Transverse colon (tissue), 4 donors: Measurements from ENCODE around the gene PRKCE. TPM values are rescaled to one million over a fixed set of nuclear protein-coding genes. Genes with fewer than 3 reads are reported as not detected.

Experiments
- DNase-seq: peaks from one replicate; pipeline ENCODE4 v3.0.0-alpha.2; 2019
- H3K27ac ChIP-seq, 4 donors: fragments of 200-600 bp; sonication (generic); 2 replicates each; pipeline ENCODE4 v1.5.1; 2016 to 2018; ENCODE audit warnings: inconsistent platforms in 4 of 4
- H3K27me3 ChIP-seq: fragments of 200-600 bp; sonication (generic); 2 replicates; pipeline ENCODE4 v1.5.1; 2017; ENCODE audit warnings: inconsistent platforms
- H3K36me3 ChIP-seq, 4 donors: fragments of 200-600 bp; sonication (generic); 2 replicates each; pipeline ENCODE4 v1.5.1; 2017 to 2019; ENCODE audit warnings: inconsistent platforms in 4 of 4
- H3K4me1 ChIP-seq, 4 donors: fragments of 200-600 bp; sonication (generic); 2 replicates each; pipeline ENCODE4 v1.5.1; 2017 to 2020; ENCODE audit warnings: inconsistent platforms in 4 of 4
- H3K4me3 ChIP-seq, 4 donors: fragments of 200-600 bp; sonication (generic); 1 replicate in 1 of 4; 2 replicates in 3 of 4; pipeline versions ENCODE4 v1.5.1 to v1.6.1; 2017 to 2019; ENCODE audit warnings: inconsistent platforms in 4 of 4
- H3K9me3 ChIP-seq, 2 donors: fragments of 200-600 bp; sonication (generic); 2 replicates each; pipeline ENCODE4 v1.5.1; 2017 to 2019; ENCODE audit warnings: inconsistent platforms in 2 of 2
- EP300 ChIP-seq: sonication (generic); formaldehyde crosslinking; IDR thresholded peaks from one replicate; pipeline ENCODE4 v1.6.1; 2017; ENCODE audit warnings: antibody characterized with exemption, low read depth
- POLR2A ChIP-seq: fragments of 450-650 bp; IDR thresholded peaks from one replicate; pipeline ENCODE4 v1.6.1; 2016; ENCODE audit warnings: antibody characterized with exemption, mild to moderate bottlenecking, moderate library complexity
- POLR2AphosphoS5 ChIP-seq, 3 donors: sonication (generic); formaldehyde crosslinking; IDR thresholded peaks; one replicate each; pipeline ENCODE4 v1.6.1; 2016; ENCODE audit warnings: antibody characterized with exemption in 3 of 3
- WGBS, 2 donors: methylation state at CpG; one replicate each; pipeline ENCODE4 v1.1.5; 2018; ENCODE audit warnings: low coverage in 1 of 2; 5-methylcytosine and 5-hydroxymethylcytosine counted together
- in situ Hi-C, 4 donors: fragments of 200-750 bp; cut with MboI; loops; one replicate each; pipeline versions ENCODE4 v1.15.0 to v1.15.1; 2017; ENCODE audit warnings: low sequenced_read_pairs in 3 of 4, low pct_ligation_motif_present in 1 of 4, low pct_unique_long_range_greater_than_20kb in 1 of 4
- intact Hi-C: fragments of 100-400 bp; cut with DNase I; formaldehyde crosslinking; loops from one replicate; pipeline ENCODE4 v1.15.1; 2023; ENCODE audit warnings: low total_unique reads
- total RNA-seq, 4 donors: library from RNA; depleted of rRNA; stranded (reverse); fragments of >200 nt; gene quantifications; one replicate each; pipeline ENCODE4 v1.1.0, GENCODE V29; 2016
- TF ChIP-seq, protein P1 (sequence below), 5 experiments: fragments of 200-600 bp in 3 of 5; fragments of 450-650 bp in 2 of 5; sonication (generic) in 3 of 5; IDR thresholded peaks; 1 replicate in 2 of 5; 2 replicates in 3 of 5; pipeline ENCODE4 v1.5.1; 2016 to 2017; ENCODE audit warnings: antibody characterized with exemption in 5 of 5, inconsistent platforms in 3 of 5, mild to moderate bottlenecking in 2 of 5, moderate library complexity in 1 of 5

PRKCE gene
- total RNA-seq, 4 donors from 2014 or later, result 8.6 to 20.6 (median 11.3) TPM

GRCh38 chr2:46146866-46147502 lies 495.5 kb downstream of the PRKCE start:
- TF ChIP-seq, protein P1, sequence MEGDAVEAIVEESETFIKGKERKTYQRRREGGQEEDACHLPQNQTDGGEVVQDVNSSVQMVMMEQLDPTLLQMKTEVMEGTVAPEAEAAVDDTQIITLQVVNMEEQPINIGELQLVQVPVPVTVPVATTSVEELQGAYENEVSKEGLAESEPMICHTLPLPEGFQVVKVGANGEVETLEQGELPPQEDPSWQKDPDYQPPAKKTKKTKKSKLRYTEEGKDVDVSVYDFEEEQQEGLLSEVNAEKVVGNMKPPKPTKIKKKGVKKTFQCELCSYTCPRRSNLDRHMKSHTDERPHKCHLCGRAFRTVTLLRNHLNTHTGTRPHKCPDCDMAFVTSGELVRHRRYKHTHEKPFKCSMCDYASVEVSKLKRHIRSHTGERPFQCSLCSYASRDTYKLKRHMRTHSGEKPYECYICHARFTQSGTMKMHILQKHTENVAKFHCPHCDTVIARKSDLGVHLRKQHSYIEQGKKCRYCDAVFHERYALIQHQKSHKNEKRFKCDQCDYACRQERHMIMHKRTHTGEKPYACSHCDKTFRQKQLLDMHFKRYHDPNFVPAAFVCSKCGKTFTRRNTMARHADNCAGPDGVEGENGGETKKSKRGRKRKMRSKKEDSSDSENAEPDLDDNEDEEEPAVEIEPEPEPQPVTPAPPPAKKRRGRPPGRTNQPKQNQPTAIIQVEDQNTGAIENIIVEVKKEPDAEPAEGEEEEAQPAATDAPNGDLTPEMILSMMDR (IDR thresholded peaks at IDR 0.05), result no peak
- TF ChIP-seq POLR2AphosphoS5 (IDR thresholded peaks at IDR 0.05), result no peak
- no peak for TF ChIP-seq EP300
- no peak for TF ChIP-seq POLR2A
- H3K27me3 ChIP-seq, result no peaks in the 10 kb centered on the region
- H3K4me3 ChIP-seq, result no peak overlapping the region
- in situ Hi-C loops, result no loop called here
- 66 to 87% methylated on average over 3 to 4 of the region's 4 CpGs for WGBS, 2 donors
- peaks cover 3 to 15% (median 11%) of the 10 kb centered on the region in 4 donors for H3K4me1 ChIP-seq
- no peak overlapping the region for H3K27ac ChIP-seq
- DNase-seq, result no peak
- intact Hi-C loops, result no loop called here
- no peaks in the 10 kb centered on the region for H3K36me3 ChIP-seq
- no peaks in the 10 kb centered on the region for H3K9me3 ChIP-seq

GRCh38 chr2:46147626-46148368 lies 496.3 kb downstream of the PRKCE start:
- peaks cover 2 to 7% (median 3%) of the 10 kb centered on the region in 4 donors for H3K4me1 ChIP-seq
- H3K4me3 ChIP-seq, result no peak overlapping the region
- no peaks in the 10 kb centered on the region for H3K36me3 ChIP-seq
- in situ Hi-C loops, result no loop called here
- TF ChIP-seq, protein P1 (IDR thresholded peaks at IDR 0.05), result no peak
- no peak for TF ChIP-seq POLR2AphosphoS5 (IDR thresholded peaks at IDR 0.05)
- no peak for TF ChIP-seq POLR2A
- TF ChIP-seq EP300, result no peak
- no peaks in the 10 kb centered on the region for H3K9me3 ChIP-seq
- intact Hi-C loops, result no loop called here
- no peaks in the 10 kb centered on the region for H3K27me3 ChIP-seq
- no peak overlapping the region for H3K27ac ChIP-seq
- DNase-seq, result no peak
- 87 to 95% methylated on average over 3 to 6 of the region's 6 CpGs for WGBS, 2 donors

DNA sequence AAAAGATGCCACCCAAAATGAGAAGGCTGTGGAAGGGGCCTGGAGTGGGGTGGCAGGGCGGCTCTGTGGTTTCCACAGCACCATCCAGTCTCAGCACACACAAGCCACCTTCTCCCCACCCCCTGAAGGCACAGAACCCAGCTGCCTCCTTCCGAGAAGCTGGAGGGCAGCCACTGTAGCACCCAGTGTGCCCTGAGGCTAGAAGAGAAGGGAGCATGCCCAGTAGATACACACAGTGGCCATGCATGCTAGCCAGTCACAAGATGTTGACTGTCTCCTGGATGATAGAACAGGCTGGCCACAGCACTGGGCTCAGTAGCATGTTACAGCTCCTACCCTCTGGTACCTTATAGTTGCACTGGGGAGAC lies 496.9 kb downstream of the PRKCE start:
- Histone ChIP-seq H3K27ac (no peak overlapping the region), H3K27me3 (no peaks in the 10 kb centered on the region), H3K4me3 (no peak overlapping the region), H3K4me1 (peaks cover 0 to under 1% (median 0%) of the 10 kb centered on the region in 4 donors), H3K9me3 (no peaks in the 10 kb centered on the region), H3K36me3 (no peaks in the 10 kb centered on the region)
- in situ Hi-C loops, result no loop called here
- intact Hi-C loops, result no loop called here
- TF ChIP-seq POLR2A, result no peak
- TF ChIP-seq, protein P1 (IDR thresholded peaks at IDR 0.05), result no peak
- DNase-seq, result no peak
- WGBS, 2 donors, result 83% methylated on average over 2 of the region's 2 CpGs; no CpG with 5 or more reads in 1 of the 2 donors

DNA sequence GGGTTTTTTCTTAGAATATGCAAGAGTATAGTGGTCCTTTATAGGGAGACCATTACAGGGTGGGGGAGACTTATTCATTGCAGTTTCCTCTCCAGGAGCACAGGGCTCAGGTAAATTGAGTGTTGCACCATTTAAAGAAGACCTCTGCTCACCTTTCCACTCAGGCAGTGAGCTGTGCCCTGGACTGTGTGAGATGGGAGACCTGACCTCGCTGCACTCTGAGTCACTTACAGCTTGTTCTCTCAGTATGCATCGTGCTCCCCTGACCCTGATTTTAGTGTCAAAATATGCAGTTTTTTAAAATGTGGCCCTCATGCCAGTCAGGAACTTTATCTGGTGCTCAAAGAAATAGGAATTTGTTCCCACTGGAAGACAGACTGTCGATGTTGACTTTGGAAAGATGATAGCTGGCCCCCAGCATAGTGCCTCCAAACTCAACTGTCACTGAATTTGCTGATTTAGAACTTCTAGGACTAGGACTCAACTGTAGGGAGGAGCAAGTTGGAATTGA lies 499.0 kb downstream of the PRKCE start:
- WGBS, 2 donors, result 84% methylated on average over 3 of the region's 3 CpGs; no CpG with 5 or more reads in 1 of the 2 donors
- TF ChIP-seq, protein P1 (IDR thresholded peaks at IDR 0.05), result no peak
- TF ChIP-seq EP300, result no peak
- no peak for TF ChIP-seq POLR2A
- TF ChIP-seq POLR2AphosphoS5 (IDR thresholded peaks at IDR 0.05), result no peak
- Histone ChIP-seq H3K36me3 (no peaks in the 10 kb centered on the region), H3K4me3 (no peak overlapping the region), H3K27ac (no peak overlapping the region), H3K9me3 (no peaks in the 10 kb centered on the region), H3K27me3 (no peaks in the 10 kb centered on the region), H3K4me1 (no peaks in the 10 kb centered on the region)
- intact Hi-C loops, result no loop called here
- in situ Hi-C loops, result no loop called here
- no peak for DNase-seq
